C4-2B (cell line): ENCODE measurements around the gene GPR157.

ENCODE experiments used
- CTCF ChIP-seq: fragments of 450-650 bp; conservative IDR thresholded peaks from 2 replicates; pipeline ENCODE4 v1.5.1; 2017; ENCODE audit warnings: mild to moderate bottlenecking
- ZFX ChIP-seq: fragments of 450-650 bp; IDR thresholded peaks from 2 replicates; pipeline ENCODE4 v1.6.1; 2017

- TF ChIP-seq CTCF (no peak), ZFX (no peak)
These were observed 8.5 kb downstream of the GPR157 start for GRCh38 chr1:9120312-9120958.
